NCI-H748 treated with DMSO at 0.1 percent for 48 hours (cell line): ENCODE data around the gene LPCAT2.
"Not testable (repeated sequence)": the region's sequence is repeated elsewhere in the genome, so short reads cannot be mapped to it uniquely, and the experiment has no call there.

Experiments
- DNase-seq: peaks from one replicate; lab custom pipeline; 2025; lab: John Stamatoyannopoulos, UW

LPCAT2 gene

GRCh38 chr16:55605754-55606336 lies 97.0 kb downstream of the LPCAT2 start:
- DNase-seq = no peak

DNA sequence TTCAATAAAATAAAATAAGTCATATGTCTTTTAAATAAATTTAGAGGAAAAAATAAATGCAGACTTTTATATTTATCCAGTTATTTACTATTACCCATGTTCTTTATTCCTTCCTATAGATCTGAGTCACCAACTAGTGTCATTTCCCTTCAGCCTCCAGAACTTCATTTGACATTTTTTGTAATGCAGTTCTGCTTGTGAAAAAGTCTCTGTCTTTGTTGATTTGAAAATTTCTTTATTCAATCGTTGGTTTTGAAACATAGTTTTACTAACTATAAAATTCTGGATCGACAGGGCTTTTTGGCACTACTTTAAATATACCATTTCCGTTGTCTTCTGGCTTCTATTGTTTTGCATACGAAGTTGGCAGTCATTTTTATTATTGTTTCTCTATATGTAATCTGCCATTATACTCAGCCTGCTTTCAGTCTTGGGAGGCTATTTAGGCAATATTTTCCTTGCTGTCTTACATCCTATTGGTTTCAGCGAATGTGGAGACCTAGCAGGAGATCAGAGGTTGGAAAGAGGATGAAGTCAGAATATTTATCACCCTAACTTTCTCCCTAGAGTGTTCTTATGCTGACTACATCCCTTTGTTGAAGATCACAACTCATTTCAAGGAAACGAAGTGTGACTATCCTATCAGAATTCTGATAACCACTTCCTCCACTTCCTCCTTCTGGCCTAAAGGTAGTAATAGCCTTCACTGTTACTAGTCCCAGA lies 104.9 kb downstream of the LPCAT2 start:
- DNase-seq = no peak

DNA sequence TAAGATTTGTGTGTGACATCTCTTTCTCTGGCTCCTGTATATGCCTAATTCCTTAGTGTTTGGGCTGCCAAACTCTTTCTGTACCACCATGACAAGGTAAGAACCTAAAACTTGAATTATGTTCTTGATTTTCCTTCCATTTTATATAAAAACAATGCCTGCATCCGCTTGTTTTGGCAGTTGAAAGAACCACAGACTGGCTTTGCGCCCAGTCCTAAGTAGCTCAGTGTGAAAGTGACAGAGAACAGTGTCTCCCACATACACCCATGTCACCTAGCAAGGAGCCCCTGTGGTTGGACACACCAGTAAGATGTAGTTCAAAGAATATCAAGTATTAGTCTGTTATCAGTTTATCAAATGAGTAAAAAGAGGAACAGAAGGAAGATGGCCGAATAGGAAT lies 106.2 kb downstream of the LPCAT2 start:
- no peak for DNase-seq

DNA sequence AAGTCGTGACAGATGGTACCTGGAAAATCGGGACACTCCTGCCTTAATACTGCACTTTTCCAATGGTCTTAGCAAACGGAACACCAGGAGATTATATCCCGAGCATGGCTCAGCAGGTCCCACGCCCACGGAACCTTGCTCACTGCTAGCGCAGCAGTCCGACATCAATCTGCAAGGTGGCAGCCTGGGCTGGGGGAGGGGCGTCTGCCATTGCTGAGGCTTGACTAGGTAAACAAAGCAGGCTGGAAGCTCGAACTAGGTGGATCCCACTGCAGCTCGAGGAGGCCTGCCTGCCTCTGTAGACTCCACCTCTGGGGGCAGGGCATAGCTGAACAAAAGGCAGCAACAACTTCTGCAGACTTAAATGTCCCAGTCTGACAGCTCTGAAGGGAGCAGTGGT lies 106.8 kb downstream of the LPCAT2 start:
- DNase-seq = not testable (repeated sequence)

DNA sequence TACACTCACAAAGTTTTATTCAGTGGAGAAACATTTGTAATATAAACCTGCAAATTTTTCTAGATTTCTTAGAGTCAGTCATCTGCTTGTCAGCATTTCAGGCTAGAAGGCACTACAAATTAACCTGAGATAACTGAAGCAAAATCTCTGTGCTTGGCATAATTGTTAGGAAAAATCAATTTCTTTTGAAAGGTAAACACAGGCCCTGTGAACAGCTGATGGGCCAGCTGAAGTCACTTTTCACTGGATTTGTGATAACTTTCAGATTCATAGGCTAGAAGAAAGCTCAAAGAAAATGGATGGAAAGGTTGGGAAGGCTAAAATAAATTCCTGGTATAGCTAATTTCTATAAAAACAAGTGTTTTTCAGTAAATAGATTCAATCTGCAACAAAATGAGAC lies 112.9 kb downstream of the LPCAT2 start:
- DNase-seq = no peak

DNA sequence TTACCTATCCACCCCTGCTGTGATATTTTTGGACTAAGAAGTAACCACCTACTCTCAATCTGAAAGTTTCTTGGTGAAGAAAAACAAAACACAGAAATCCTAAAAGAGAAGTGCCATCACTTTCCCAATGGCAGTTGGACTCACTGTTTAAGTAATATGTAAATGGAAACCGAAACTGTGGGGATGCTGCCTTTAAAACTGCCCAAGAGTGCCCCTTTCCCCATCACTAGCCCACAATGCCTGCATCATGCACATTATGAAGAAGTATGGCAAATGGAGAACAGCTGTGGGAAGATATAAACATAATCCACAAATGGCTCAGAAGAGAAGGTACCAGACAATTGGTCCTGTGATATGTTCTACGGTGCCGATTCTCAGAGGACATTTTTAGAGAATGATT lies 113.4 kb downstream of the LPCAT2 start:
- no peak for DNase-seq

- no peak for DNase-seq
Measured at GRCh38 chr16:55622930-55623561, 114.2 kb downstream of the LPCAT2 start.

DNA sequence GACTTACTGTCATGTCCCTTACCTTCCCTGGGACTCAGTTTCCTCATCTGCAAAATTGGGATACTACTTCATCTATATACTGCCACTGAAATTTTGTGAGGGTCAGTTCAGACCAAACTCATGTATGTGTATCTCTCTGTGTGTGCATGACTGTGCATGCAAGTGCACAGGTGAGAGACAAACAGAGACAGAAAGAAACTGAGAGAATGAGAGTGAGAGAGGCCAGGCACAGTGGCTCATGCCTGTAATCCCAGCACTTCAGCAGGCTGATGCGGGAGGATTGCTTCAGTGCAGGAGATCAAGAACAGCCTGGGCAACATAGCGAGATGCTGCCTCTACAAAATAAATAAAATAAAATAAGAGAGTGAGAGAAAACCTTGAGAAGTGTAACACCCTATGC lies 114.8 kb downstream of the LPCAT2 start:
- no peak for DNase-seq

DNA sequence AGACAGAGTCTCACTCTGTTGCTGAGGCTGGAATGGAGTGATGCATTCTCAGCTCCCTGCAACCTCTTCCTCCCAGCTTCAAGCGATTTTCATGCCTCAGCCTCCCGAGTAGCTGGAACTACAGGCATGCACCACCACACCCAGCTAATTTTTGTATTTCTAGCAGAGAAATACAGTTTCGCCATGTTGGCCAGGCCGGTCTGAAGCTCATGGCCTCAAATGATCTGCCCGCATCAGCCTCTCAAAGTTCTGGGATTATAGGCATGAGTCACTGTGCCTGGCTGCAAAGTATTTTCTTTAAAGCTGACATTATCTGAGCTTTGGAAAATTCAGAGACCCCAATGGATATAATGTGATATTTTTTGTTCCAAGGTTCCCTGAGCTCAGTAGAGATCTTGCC lies 115.8 kb downstream of the LPCAT2 start:
- DNase-seq = no peak

GRCh38 chr16:55625843-55626242 lies 117.0 kb downstream of the LPCAT2 start:
- DNase-seq = no peak

GRCh38 chr16:55628306-55628968 lies 119.6 kb downstream of the LPCAT2 start:
- no peak for DNase-seq

- no peak for DNase-seq
Measured at GRCh38 chr16:55630774-55631173, 121.9 kb downstream of the LPCAT2 start.

DNA sequence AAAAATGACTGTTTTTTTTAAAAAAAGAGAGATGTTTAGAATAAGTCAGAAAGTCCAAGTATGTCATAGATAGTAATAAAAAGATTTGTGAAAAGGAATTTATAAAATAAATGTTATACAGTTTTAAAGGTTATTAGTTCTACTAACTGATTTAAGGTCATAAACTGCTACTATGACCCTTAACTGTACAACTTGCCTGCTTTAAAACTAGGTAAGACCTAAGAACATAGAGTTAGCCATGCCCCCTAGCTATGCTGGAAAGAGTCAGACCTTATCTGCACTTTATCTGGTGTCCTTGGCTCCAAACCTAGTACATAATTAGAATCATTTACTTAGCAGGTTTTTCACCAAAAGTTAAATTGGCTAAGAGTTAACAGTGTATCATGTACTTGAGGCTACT lies 123.4 kb downstream of the LPCAT2 start:
- no peak for DNase-seq

GRCh38 chr16:55634193-55634592 lies 125.3 kb downstream of the LPCAT2 start:
- no peak for DNase-seq
